Left ventricle myocardium inferior (tissue), 1 donor: ENCODE measurements around the gene CTSO. TPM values are rescaled to one million over a fixed set of nuclear protein-coding genes. Genes with fewer than 3 reads are reported as not detected.

ENCODE experiments used
- DNase-seq: peaks from one replicate; pipeline ENCODE4 v3.0.0-alpha.2; 2020
- H3K27ac ChIP-seq: fragments of 200-600 bp; replicated peaks from 2 replicates; pipeline ENCODE4 v1.8.0; 2021
- H3K27me3 ChIP-seq: fragments of 200-600 bp; 2 replicates; pipeline ENCODE4 v1.8.0; 2021; ENCODE audit warnings: low read depth
- H3K36me3 ChIP-seq: fragments of 200-600 bp; 2 replicates; pipeline ENCODE4 v1.8.0; 2021
- H3K4me1 ChIP-seq: fragments of 200-600 bp; 2 replicates; pipeline ENCODE4 v1.8.0; 2021
- H3K4me3 ChIP-seq: fragments of 200-600 bp; 2 replicates; pipeline ENCODE4 v1.8.0; 2021; ENCODE audit warnings: mild to moderate bottlenecking, moderate library complexity
- H3K9me3 ChIP-seq: fragments of 200-600 bp; replicated peaks from 2 replicates; pipeline ENCODE4 v1.8.0; 2021
- CTCF ChIP-seq: fragments of 200-600 bp; IDR thresholded peaks from 2 replicates; pipeline ENCODE4 v1.8.0; 2021; ENCODE audit warnings: antibody characterized with exemption, mild to moderate bottlenecking, borderline replicate concordance
- intact Hi-C: fragments of 100-400 bp; cut with micrococcal nuclease; formaldehyde crosslinking; loops from one replicate; pipeline ENCODE4 v1.11.0; 2022
- total RNA-seq: library from RNA; stranded (reverse); fragmentation: NEBNext Ultra II Directional; extraction: Animal tissue kit (Norgen Biotek cat#: 25700); gene quantifications from one replicate; pipeline ENCODE4 v1.2.1, GENCODE V29; 2021
- donor health status: DM: no; HTN: yes; CAD: no; lungs with severe emphysema.

The CTSO gene
- total RNA-seq, 1 donor from 2014 or later: 5.8 TPM

- Histone ChIP-seq H3K9me3 (no peaks in the 10 kb centered on the region), H3K4me1 (no peaks in the 10 kb centered on the region), H3K4me3 (no peak overlapping the region), H3K27ac (no peak overlapping the region), H3K27me3 (no peaks in the 10 kb centered on the region), H3K36me3 (peaks cover 38% of the 10 kb centered on the region)
- intact Hi-C loops: no loop called here
- DNase-seq: no peak
- TF ChIP-seq CTCF: no peak
Measured at GRCh38 chr4:155930330-155930729, 23.3 kb downstream of the CTSO start.

GRCh38 chr4:155929833-155930232 lies 23.8 kb downstream of the CTSO start:
- no peaks in the 10 kb centered on the region for H3K27me3 ChIP-seq
- peaks cover 41% of the 10 kb centered on the region for H3K36me3 ChIP-seq
- no peak for TF ChIP-seq CTCF
- H3K4me3 ChIP-seq: no peak overlapping the region
- intact Hi-C loops: no loop called here
- no peak overlapping the region for H3K27ac ChIP-seq
- H3K9me3 ChIP-seq: no peaks in the 10 kb centered on the region
- no peak for DNase-seq
- no peaks in the 10 kb centered on the region for H3K4me1 ChIP-seq

- no peak overlapping the region for H3K27ac ChIP-seq
- H3K9me3 ChIP-seq: no peaks in the 10 kb centered on the region
- intact Hi-C loops: no loop called here
- DNase-seq: no peak
- no peak for TF ChIP-seq CTCF
- no peaks in the 10 kb centered on the region for H3K4me1 ChIP-seq
- no peaks in the 10 kb centered on the region for H3K27me3 ChIP-seq
- H3K4me3 ChIP-seq: no peak overlapping the region
- H3K36me3 ChIP-seq: peaks cover 38% of the 10 kb centered on the region
Measured at GRCh38 chr4:155924637-155925036, 29.0 kb downstream of the CTSO start.

GRCh38 chr4:155921597-155921996 lies 32.1 kb downstream of the CTSO start:
- H3K27me3 ChIP-seq: no peaks in the 10 kb centered on the region
- no peak overlapping the region for H3K4me3 ChIP-seq
- no peak overlapping the region for H3K27ac ChIP-seq
- peaks cover 14% of the 10 kb centered on the region for H3K36me3 ChIP-seq
- H3K4me1 ChIP-seq: no peaks in the 10 kb centered on the region
- no peak for TF ChIP-seq CTCF
- intact Hi-C loops: no loop called here
- H3K9me3 ChIP-seq: no peaks in the 10 kb centered on the region
- no peak for DNase-seq

GRCh38 chr4:155914782-155915181 lies 38.9 kb downstream of the CTSO start:
- Histone ChIP-seq H3K9me3 (no peaks in the 10 kb centered on the region), H3K36me3 (no peaks in the 10 kb centered on the region), H3K4me3 (no peak overlapping the region), H3K4me1 (no peaks in the 10 kb centered on the region), H3K27ac (no peak overlapping the region), H3K27me3 (no peaks in the 10 kb centered on the region)
- intact Hi-C loops: no loop called here
- DNase-seq: no peak
- no peak for TF ChIP-seq CTCF

GRCh38 chr4:155911905-155912304 lies 41.8 kb downstream of the CTSO start:
- no peak overlapping the region for H3K27ac ChIP-seq
- H3K27me3 ChIP-seq: no peaks in the 10 kb centered on the region
- H3K9me3 ChIP-seq: no peaks in the 10 kb centered on the region
- no peak overlapping the region for H3K4me3 ChIP-seq
- H3K36me3 ChIP-seq: no peaks in the 10 kb centered on the region
- intact Hi-C loops: no loop called here
- no peak for TF ChIP-seq CTCF
- no peak for DNase-seq
- no peaks in the 10 kb centered on the region for H3K4me1 ChIP-seq
